Fibroblast of lung (primary cell): ENCODE data around the gene VPS35L. TPM values are rescaled to one million over a fixed set of nuclear protein-coding genes. Genes with fewer than 3 reads are reported as not detected.

Experiments used
- DNase-seq, 2 donors: peaks; one replicate each; pipeline versions ENCODE4 v3.0.0 to v3.0.0-alpha.2; 2010; ENCODE audit warnings: low read depth in 2 of 2
- H2AFZ ChIP-seq: 2 replicates; pipeline ENCODE4 v1.5.1; 2012; ENCODE audit warnings: low read length, control low read depth, inconsistent platforms
- H3K27ac ChIP-seq: 2 replicates; pipeline ENCODE4 v1.5.1; 2011; ENCODE audit warnings: low read length, control low read depth; ENCODE audit not compliant: insufficient read depth
- H3K27me3 ChIP-seq: 2 replicates; pipeline ENCODE4 v1.5.1; 2011; ENCODE audit warnings: mild to moderate bottlenecking, low read length; ENCODE audit not compliant: control insufficient read depth, insufficient read depth
- H3K36me3 ChIP-seq: 2 replicates; pipeline ENCODE4 v1.5.1; 2011; ENCODE audit warnings: low read length; ENCODE audit not compliant: control insufficient read depth, insufficient read depth
- H3K4me1 ChIP-seq: 2 replicates; pipeline ENCODE4 v1.5.1; 2011; ENCODE audit warnings: low read length; ENCODE audit not compliant: control insufficient read depth, insufficient read depth; ENCODE audit errors: extremely low read depth
- H3K4me2 ChIP-seq: 2 replicates; pipeline ENCODE4 v1.5.1; 2011; ENCODE audit warnings: low read length, control low read depth; ENCODE audit not compliant: insufficient read depth; ENCODE audit errors: extremely low read depth
- H3K4me3 ChIP-seq, 4 experiments: fragments of 200-600 bp in 1 of 4; sonication (generic) in 1 of 4; replicated peaks in 1 of 4; 2 replicates each; pipeline ENCODE4 v1.5.1; 2011 to 2016; ENCODE audit warnings: low read length in 4 of 4, low read depth in 3 of 4, mild to moderate bottlenecking in 3 of 4, control low read depth in 2 of 4, inconsistent platforms in 1 of 4, mixed read lengths in 1 of 4; ENCODE audit not compliant: insufficient read depth in 1 of 4; ENCODE audit errors: control extremely low read depth in 1 of 4
- H3K79me2 ChIP-seq: 2 replicates; pipeline ENCODE4 v1.5.1; 2012; ENCODE audit warnings: mild to moderate bottlenecking, low read length, inconsistent platforms; ENCODE audit not compliant: control insufficient read depth, insufficient read depth
- H3K9ac ChIP-seq: 2 replicates; pipeline ENCODE4 v1.5.1; 2011; ENCODE audit warnings: mild to moderate bottlenecking, low read length, control low read depth; ENCODE audit not compliant: insufficient read depth
- H3K9me3 ChIP-seq: 2 replicates; pipeline ENCODE4 v1.5.1; 2012; ENCODE audit warnings: low read depth, low read length; ENCODE audit not compliant: control insufficient read depth, insufficient read depth
- H4K20me1 ChIP-seq: 2 replicates; pipeline ENCODE4 v1.5.1; 2011; ENCODE audit warnings: low read length; ENCODE audit not compliant: control insufficient read depth, insufficient read depth; ENCODE audit errors: extremely low read depth
- CTCF ChIP-seq, 2 donors: IDR thresholded peaks in 1 of 2; conservative IDR thresholded peaks in 1 of 2; 1 replicate in 1 of 2; 2 replicates in 1 of 2; pipeline ENCODE4 v1.5.1; 2011 to 2012; ENCODE audit warnings: low read length in 2 of 2, control low read depth in 1 of 2, inconsistent platforms in 1 of 2, low read depth in 1 of 2, mild to moderate bottlenecking in 1 of 2
- EZH2 ChIP-seq: IDR thresholded peaks from 2 replicates; pipeline ENCODE4 v1.5.1; 2012; ENCODE audit warnings: low read length, control low read depth, mild to moderate bottlenecking; ENCODE audit errors: missing control alignments
- polyA plus RNA-seq, 2 donors: library from polyadenylated mRNA; depleted of rRNA in 1 of 2; stranded (reverse) in 1 of 2; unstranded in 1 of 2; fragments of >200 nt; gene quantifications; 2 replicates each; pipeline ENCODE4 v1.2.1, GENCODE V29; 2011 to 2012; ENCODE audit warnings: missing spikeins in 1 of 2
- total RNA-seq: library from RNA; depleted of rRNA; stranded (reverse); fragments of >200 nt; gene quantifications from 2 replicates; pipeline ENCODE4 v1.2.1, GENCODE V29; 2014

Gene VPS35L
- total and polyA plus RNA-seq, 2 donors (not counting 1 experiment from before 2014, with no cell fraction given) = 46.7 to 54.7 TPM

GRCh38 chr16:19680881-19681340, 125.4 kb downstream of the VPS35L start:
- H3K4me3 ChIP-seq = no peak overlapping the region
- H3K27ac ChIP-seq = no peak overlapping the region
- no peaks in the 10 kb centered on the region for H3K4me1 ChIP-seq
- H2AFZ ChIP-seq = no peak overlapping the region
- TF ChIP-seq EZH2 (no peak), CTCF (conservative IDR thresholded peaks at IDR 0.05 in 1 of 2, IDR thresholded peaks at IDR 0.05 in 1 of 2; ENCODE audit: low read depth in 1 of 2, low read length in 2 of 2) (no peak)
- H4K20me1 ChIP-seq = no peaks in the 10 kb centered on the region
- H3K79me2 ChIP-seq = no peaks in the 10 kb centered on the region
- H3K4me2 ChIP-seq = no peak overlapping the region
- peaks cover 9% of the 10 kb centered on the region for H3K36me3 ChIP-seq
- H3K27me3 ChIP-seq = no peaks in the 10 kb centered on the region
- no peak for DNase-seq
- H3K9me3 ChIP-seq = no peaks in the 10 kb centered on the region
- H3K9ac ChIP-seq = no peak overlapping the region

DNA sequence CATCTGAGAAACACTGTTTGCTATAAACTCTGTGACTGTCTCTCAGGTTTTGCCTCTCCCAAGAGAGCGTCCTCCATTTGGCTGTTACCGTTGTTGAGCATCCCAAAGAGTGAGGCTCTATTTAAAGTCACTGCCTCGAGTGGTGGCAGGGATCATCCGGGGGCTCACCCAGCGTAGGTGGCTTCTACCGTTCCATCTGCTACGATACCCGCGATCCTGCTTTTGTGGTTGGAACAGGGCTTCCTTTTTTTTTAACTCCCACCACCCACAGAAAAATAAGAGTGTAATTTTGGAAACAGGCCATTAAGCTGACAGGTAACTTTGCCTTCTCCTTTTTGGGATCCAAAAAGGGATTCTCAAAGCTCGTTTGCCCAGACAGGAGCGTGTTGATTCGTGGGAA, 126.1 kb downstream of the VPS35L start:
- Histone ChIP-seq H3K9me3 (no peaks in the 10 kb centered on the region), H3K27me3 (no peaks in the 10 kb centered on the region), H3K36me3 (peaks cover 9% of the 10 kb centered on the region), H3K79me2 (no peaks in the 10 kb centered on the region), H3K9ac (no peak overlapping the region), H3K4me2 (no peak overlapping the region), H3K4me1 (no peaks in the 10 kb centered on the region), H2AFZ (no peak overlapping the region), H3K4me3 (no peak overlapping the region), H3K27ac (no peak overlapping the region), H4K20me1 (no peaks in the 10 kb centered on the region)
- DNase-seq = no peak
- no peak for TF ChIP-seq CTCF (conservative IDR thresholded peaks at IDR 0.05 in 1 of 2, IDR thresholded peaks at IDR 0.05 in 1 of 2; ENCODE audit: low read depth in 1 of 2, low read length in 2 of 2)
- TF ChIP-seq EZH2 = no peak

- Histone ChIP-seq H3K4me2 (no peak overlapping the region), H3K9ac (no peak overlapping the region), H3K79me2 (no peaks in the 10 kb centered on the region), H2AFZ (no peak overlapping the region), H3K36me3 (peaks cover 10% of the 10 kb centered on the region), H3K27me3 (no peaks in the 10 kb centered on the region), H3K9me3 (no peaks in the 10 kb centered on the region), H3K27ac (no peak overlapping the region), H3K4me3 (no peak overlapping the region), H4K20me1 (no peaks in the 10 kb centered on the region), H3K4me1 (no peaks in the 10 kb centered on the region)
- TF ChIP-seq CTCF (conservative IDR thresholded peaks at IDR 0.05 in 1 of 2, IDR thresholded peaks at IDR 0.05 in 1 of 2; ENCODE audit: low read depth in 1 of 2, low read length in 2 of 2) (no peak), EZH2 (no peak)
- no peak for DNase-seq
Observed at GRCh38 chr16:19683453-19684236, 128.1 kb downstream of the VPS35L start.
